ENCODE data around the gene TMEM190.
"Not testable (repeated sequence)": the region's sequence is repeated elsewhere in the genome, so short reads cannot be mapped to it uniquely, and the experiment has no call there.

TMEM190 gene

DNA sequence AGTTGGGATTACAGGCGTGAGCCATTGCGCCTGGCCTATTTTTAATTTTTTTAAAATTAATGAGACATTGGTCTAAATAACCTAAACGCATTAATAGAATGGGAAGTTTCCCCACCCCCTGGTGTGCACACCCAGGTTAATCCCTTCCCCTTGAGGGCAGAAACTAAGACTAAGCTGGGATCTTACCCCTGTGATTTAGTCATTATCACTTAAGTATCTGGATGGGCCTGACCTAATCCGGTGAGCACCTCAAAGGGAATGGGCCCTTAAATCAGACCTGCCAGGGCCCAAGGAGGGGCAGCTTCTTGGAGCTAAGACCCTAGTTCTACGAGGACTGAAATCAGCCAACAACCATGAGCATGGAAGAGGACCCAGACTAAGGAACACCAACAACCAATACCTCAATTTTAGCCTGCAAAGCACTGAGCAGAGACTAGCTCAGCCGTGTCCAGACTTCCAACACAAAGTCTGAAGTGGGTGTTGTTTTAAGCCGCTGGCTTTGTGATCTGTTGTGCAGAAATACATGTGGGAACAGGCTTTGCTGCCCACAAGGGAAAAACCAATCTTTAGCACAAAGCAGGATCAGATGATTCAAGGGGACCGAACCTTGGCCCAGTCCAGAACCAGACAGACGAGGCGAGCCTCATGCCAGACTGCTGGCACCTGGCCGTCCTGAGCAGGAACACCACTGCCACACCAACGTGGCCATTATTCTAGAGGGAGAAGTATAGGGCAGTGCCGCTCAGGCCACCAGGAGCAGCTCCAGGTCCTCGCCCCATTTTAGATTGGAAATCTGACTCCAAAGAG lies 23.9 kb downstream of the TMEM190 start:
- Histone ChIP-seq H3K9me3 (no peaks in the 10 kb centered on the region), H3K36me3 (peaks cover 38% of the 10 kb centered on the region), H3K27ac (no peak overlapping the region), H3K27me3 (no peaks in the 10 kb centered on the region), H3K4me1 (ENCODE audit: control insufficient read depth in 1 of 2, insufficient read depth in 1 of 2, low read depth in 1 of 2, low read length in 1 of 2) (peaks cover 23 to 25% of the 10 kb centered on the region in 2 experiments), H3K4me3 (ENCODE audit: low read depth in 1 of 2, low read length in 1 of 2) (no peak overlapping the region)
- TF ChIP-seq, protein P1, sequence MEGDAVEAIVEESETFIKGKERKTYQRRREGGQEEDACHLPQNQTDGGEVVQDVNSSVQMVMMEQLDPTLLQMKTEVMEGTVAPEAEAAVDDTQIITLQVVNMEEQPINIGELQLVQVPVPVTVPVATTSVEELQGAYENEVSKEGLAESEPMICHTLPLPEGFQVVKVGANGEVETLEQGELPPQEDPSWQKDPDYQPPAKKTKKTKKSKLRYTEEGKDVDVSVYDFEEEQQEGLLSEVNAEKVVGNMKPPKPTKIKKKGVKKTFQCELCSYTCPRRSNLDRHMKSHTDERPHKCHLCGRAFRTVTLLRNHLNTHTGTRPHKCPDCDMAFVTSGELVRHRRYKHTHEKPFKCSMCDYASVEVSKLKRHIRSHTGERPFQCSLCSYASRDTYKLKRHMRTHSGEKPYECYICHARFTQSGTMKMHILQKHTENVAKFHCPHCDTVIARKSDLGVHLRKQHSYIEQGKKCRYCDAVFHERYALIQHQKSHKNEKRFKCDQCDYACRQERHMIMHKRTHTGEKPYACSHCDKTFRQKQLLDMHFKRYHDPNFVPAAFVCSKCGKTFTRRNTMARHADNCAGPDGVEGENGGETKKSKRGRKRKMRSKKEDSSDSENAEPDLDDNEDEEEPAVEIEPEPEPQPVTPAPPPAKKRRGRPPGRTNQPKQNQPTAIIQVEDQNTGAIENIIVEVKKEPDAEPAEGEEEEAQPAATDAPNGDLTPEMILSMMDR (IDR thresholded peaks at IDR 0.05), result no peak

DNA sequence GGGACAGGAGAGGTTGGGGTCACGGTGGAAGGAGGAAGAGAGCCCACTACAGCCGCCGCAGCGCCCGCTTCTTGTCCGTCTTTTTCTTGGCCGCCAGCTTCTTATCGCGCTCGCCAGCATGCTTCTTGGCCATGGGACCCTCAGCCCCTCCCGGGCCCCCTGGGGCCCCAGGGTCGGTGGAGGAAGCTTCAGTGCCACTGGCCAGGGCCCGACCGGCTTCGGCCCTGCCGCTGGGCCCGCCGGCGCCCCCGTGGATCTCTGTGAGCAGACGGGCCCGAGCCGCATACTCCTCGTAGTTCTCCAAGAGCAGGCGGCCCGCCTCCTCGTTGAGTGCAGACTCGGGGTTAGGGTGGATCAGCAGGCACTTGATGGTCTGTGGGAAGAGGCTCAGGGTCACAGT lies 24.8 kb downstream of the TMEM190 start:
- peaks cover 38% of the 10 kb centered on the region for H3K36me3 ChIP-seq
- not testable (repeated sequence) for H3K27me3 ChIP-seq; H3K27ac ChIP-seq; H3K9me3 ChIP-seq; H3K4me3 ChIP-seq (ENCODE audit: low read depth in 1 of 2, low read length in 1 of 2)
- peaks cover 32 to 34% of the 10 kb centered on the region in 2 experiments for H3K4me1 ChIP-seq (ENCODE audit: control insufficient read depth in 1 of 2, insufficient read depth in 1 of 2, low read depth in 1 of 2, low read length in 1 of 2)

DNA sequence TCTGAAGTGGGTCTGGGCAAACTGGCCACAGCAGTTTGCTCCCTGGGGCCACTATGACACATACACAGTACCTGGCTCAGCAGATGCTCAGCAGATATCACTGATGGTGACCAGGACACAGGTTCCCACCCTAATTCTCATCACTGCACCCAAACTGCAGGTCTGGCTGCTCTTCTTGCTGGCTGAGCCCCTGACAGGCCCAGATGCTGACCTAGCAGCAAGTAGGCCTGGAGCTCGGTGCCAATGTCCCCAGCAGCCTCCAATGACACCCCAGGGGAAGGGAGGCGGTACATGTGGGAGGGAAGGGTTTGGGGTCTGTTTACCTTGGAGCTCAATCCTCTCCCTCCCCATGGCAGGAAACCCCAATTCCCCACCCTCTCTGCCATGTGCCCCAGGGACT lies 25.9 kb downstream of the TMEM190 start:
- no peaks in the 10 kb centered on the region for H3K9me3 ChIP-seq
- H3K4me1 ChIP-seq (ENCODE audit: control insufficient read depth in 1 of 2, insufficient read depth in 1 of 2, low read depth in 1 of 2, low read length in 1 of 2), result peaks cover 41 to 44% of the 10 kb centered on the region in 2 experiments
- TF ChIP-seq, protein P1 (IDR thresholded peaks at IDR 0.05), result no peak
- H3K4me3 ChIP-seq (ENCODE audit: low read depth in 1 of 2, low read length in 1 of 2), result no peak overlapping the region
- H3K27me3 ChIP-seq, result no peaks in the 10 kb centered on the region
- no peak overlapping the region for H3K27ac ChIP-seq
- peaks cover 38% of the 10 kb centered on the region for H3K36me3 ChIP-seq

DNA sequence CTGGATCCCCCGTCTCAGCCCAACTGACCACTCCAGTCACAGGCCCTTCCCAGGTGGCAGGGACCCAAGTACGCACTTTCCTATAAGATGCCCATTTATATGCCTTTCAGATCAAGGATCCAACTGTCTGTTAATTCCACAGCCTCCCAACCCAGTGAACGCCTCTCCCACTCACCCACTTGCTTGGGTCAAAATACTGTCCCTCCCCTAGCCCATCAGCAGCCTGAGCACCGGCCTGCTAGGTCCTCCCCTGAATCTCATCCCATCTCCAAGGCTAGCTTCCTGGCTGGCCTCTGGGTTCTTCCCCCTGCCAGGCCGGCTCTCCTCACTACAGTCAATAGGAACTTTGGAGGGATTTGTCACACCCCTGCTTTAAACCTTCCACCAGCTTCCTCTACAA lies 29.0 kb downstream of the TMEM190 start:
- TF ChIP-seq, protein P1 (IDR thresholded peaks at IDR 0.05), result no peak
- Histone ChIP-seq H3K9me3 (no peaks in the 10 kb centered on the region), H3K27ac (peak overlapping the region; percentile 100), H3K36me3 (peaks cover 33% of the 10 kb centered on the region), H3K4me1 (ENCODE audit: control insufficient read depth in 1 of 2, insufficient read depth in 1 of 2, low read depth in 1 of 2, low read length in 1 of 2) (peaks cover 25 to 26% of the 10 kb centered on the region in 2 experiments), H3K4me3 (ENCODE audit: low read depth in 1 of 2, low read length in 1 of 2) (no peak overlapping the region), H3K27me3 (no peaks in the 10 kb centered on the region)

DNA sequence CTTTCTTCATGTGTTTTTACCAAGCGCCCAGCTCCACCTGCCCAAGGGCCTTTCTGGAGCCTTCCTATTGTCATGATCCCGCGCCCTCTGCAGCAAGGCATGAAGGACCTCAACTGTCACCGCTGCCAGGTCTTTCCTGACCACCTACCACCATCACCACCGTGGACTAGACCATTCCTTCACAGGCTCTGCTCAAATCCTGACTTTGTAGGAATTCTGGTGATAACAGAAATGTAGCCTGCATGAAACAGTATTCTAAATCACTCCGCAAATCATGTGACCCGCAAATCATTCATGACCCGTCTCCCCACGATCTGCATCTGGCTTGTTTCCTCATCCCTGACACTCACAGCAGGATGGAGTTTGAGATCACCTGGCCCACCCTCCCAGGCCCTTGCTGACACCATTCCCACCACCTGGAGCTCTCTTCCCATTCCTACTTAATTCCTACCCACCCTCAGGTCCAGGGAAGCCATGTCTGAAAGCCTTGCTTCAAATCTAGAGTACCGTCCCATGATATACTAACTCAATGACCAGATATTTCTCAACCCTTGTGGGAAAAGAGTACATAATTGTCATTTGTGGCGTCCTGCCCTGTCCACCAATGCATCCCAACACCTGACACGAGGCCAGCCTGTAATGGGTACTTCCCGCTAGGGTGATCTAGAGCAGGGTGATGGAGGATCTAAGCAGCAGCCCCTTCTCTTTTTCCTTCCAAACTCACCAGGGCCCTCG lies 29.6 kb downstream of the TMEM190 start:
- TF ChIP-seq, protein P1 (IDR thresholded peaks at IDR 0.05), result no peak
- peaks cover 29% of the 10 kb centered on the region for H3K36me3 ChIP-seq
- peaks cover 25 to 26% of the 10 kb centered on the region in 2 experiments for H3K4me1 ChIP-seq (ENCODE audit: control insufficient read depth in 1 of 2, insufficient read depth in 1 of 2, low read depth in 1 of 2, low read length in 1 of 2)
- no peaks in the 10 kb centered on the region for H3K9me3 ChIP-seq
- H3K27me3 ChIP-seq, result no peaks in the 10 kb centered on the region
- H3K4me3 ChIP-seq (ENCODE audit: low read depth in 1 of 2, low read length in 1 of 2), result peak overlapping the region; percentile 76 to 89
- peak overlapping the region; percentile 100 for H3K27ac ChIP-seq
